Right renal cortex interstitium (tissue), 3 donors: ENCODE data around the gene INAVA. TPM values are rescaled to one million over a fixed set of nuclear protein-coding genes. Genes with fewer than 3 reads are reported as not detected.
"Not testable (repeated sequence)": the region's sequence is repeated elsewhere in the genome, so short reads cannot be mapped to it uniquely, and the experiment has no call there.

Source experiments
- DNase-seq, 3 donors: peaks; one replicate each; pipeline ENCODE4 v3.0.0-alpha.2; 2013; ENCODE audit warnings: low read depth in 3 of 3, low spot score in 2 of 3
- polyA plus RNA-seq, 3 donors: library from polyadenylated mRNA; unstranded; fragments of 120-200 nt; gene quantifications; one replicate each; pipeline ENCODE4 v1.2.1, GENCODE V29; 2013; ENCODE audit not compliant: insufficient read length in 3 of 3

INAVA gene
- polyA plus RNA-seq, 3 donors = 30.5 to 37.8 (median 33.0) TPM

DNA sequence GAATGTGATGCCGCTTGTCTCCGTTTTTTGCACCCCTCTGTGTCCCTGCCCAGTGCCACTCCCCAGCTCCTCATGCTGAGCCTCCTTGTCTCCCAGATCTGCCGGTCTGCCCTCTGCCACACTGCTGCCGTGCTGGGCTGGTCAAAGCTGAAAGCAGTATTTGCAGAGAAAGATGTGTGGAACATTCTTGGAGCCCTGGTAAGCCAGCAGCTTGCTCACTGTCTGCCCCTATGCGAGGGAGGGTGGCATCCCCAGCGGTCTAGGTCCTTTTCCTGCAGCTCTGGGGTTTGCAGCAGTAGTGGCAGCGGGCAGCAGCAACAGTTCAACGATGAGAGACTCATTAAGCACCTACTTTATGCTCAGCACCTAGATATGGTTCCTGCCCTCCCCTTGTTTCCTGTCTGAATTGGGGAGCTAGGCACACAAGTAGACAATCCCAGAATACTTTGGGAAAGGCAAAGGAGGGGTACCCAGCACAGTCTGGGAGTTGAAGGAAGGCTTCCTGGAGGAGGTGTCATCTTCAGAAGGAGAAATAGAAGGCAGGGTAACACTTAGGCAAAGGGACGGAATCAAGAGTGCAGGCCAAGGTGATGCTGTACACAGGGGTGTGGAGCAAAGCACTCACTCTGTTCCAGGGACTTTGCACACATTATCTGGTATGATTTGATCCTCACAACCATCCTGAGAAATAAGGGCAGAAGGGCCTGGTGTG is 65.7 kb downstream of the INAVA start:
- no peak for DNase-seq

DNA sequence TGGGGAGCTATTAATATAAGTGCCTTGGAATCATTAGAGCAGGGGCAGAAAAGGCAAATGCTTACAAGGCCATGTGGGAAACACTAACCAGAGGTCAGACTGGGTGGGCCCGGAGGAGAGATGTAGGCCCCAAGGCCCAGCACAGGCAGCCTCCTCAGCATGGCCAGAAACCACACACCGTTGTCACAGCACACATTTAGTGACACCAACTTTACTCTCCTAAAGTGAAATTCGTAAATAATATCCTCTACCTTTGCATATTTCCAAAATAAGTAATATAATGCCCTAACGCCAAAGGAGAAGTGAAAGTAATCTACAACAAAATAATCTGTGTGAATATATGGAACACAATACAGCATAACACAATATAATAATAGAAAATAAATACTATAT is 66.2 kb downstream of the INAVA start:
- DNase-seq = no peak

DNA sequence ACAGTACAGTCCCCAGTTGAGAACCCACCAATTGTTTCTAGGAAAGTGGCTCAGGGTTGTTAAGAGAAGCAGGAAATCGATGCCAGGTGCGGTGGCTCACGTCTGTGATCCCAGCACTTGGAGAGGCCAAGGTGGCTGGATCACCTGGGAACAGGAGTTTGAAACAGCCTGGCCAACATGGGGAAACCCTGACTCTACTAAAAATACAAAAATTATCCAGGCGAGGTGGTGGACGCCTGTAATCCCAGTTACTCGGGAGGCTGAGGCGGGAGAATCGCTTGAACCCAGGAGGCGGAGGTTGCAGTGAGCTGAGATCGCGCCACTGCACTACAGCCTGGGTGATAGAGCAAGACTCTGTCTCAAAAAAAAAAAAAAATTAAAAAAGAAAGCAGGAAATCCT is 67.5 kb downstream of the INAVA start:
- not testable (repeated sequence) for DNase-seq

DNA sequence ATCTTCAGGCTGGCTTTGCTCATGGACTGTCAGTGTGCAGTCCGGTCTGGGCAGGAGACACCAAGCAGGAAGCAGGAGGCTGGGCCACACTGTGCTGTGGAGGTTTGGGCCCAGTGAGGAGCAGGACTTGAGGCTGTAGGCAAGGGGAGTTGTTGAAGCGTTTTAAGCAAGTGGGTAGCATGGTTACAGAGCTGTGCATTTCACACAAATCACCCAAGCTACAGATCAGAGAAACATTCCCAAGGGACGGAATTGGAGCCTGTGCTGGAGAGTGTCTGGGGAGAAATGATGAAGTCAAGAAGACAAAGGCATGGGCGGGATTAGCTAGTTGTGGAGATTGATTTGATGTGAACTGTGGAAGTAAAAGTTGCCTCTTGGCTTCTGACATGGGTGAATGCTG is 67.9 kb downstream of the INAVA start:
- no peak for DNase-seq

DNA sequence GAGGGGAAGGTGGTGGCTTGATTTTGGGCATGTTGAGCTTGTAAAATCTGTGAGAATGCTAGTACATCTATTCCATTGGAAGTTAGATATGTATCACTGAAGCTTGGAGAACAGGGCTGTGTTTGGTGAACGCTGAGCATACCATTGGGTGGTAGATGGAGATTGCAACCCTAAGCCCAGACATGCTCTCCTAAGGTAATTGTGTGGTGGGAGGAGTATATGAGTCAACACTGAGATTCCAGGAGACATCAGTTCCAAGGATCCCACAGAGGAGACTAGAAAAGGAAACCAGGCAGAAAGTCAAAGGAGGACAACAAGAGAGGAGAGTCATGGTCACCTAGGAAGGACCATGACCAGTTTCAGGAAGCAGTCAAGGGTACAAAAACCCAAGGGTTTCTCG is 68.4 kb downstream of the INAVA start:
- DNase-seq = no peak

DNA sequence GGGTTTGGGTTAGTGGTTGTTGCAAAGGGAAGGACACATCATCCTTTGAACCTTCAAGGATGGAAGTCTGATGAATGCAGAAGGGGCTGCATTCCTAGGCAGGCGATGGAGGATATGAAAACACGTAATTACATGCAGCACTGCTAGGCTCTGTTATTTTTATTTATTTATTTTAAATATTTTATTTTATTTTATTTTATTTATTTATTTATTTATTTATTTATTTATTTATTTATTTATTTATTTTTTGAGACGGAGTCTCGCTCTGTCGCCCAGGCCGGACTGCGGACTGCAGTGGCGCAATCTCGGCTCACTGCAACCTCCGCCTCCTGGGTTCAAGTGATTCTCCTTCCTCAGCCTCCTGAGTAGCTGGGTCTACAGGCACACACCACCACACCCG is 69.2 kb downstream of the INAVA start:
- DNase-seq = not testable (repeated sequence)

Other genes starting within 250 kb of the INAVA start
- gene DDX59, start 225.0 kb upstream of the INAVA start, polyA plus RNA-seq = 10 to 100 TPM; 28.8 to 30.1 (median 29.6) TPM
- gene CAMSAP2, start 156.0 kb upstream of the INAVA start, polyA plus RNA-seq = 10 to 100 TPM; 41.6 to 42.7 (median 41.7) TPM
- not detected for gene GPR25, start 21.9 kb upstream of the INAVA start, polyA plus RNA-seq
- gene KIF21B, start 128.8 kb downstream of the INAVA start, polyA plus RNA-seq = 1 to 10 TPM; 2.0 to 2.3 (median 2.0) TPM
- under 1 TPM; 0.37 to 0.51 (median 0.46) TPM for gene CACNA1S, start 217.5 kb downstream of the INAVA start, polyA plus RNA-seq
- under 1 TPM; 0.06 to 0.15 (median 0.08) TPM for gene ASCL5, start 232.3 kb downstream of the INAVA start, polyA plus RNA-seq